GM18526 (cell line): Measurements from ENCODE around the gene NAE1.

Source experiments
- POLR2A ChIP-seq: IDR thresholded peaks from 3 replicates; pipeline ENCODE4 v1.6.1; 2011; ENCODE audit not compliant: insufficient read length; ENCODE audit errors: extremely low read depth

The NAE1 gene

DNA sequence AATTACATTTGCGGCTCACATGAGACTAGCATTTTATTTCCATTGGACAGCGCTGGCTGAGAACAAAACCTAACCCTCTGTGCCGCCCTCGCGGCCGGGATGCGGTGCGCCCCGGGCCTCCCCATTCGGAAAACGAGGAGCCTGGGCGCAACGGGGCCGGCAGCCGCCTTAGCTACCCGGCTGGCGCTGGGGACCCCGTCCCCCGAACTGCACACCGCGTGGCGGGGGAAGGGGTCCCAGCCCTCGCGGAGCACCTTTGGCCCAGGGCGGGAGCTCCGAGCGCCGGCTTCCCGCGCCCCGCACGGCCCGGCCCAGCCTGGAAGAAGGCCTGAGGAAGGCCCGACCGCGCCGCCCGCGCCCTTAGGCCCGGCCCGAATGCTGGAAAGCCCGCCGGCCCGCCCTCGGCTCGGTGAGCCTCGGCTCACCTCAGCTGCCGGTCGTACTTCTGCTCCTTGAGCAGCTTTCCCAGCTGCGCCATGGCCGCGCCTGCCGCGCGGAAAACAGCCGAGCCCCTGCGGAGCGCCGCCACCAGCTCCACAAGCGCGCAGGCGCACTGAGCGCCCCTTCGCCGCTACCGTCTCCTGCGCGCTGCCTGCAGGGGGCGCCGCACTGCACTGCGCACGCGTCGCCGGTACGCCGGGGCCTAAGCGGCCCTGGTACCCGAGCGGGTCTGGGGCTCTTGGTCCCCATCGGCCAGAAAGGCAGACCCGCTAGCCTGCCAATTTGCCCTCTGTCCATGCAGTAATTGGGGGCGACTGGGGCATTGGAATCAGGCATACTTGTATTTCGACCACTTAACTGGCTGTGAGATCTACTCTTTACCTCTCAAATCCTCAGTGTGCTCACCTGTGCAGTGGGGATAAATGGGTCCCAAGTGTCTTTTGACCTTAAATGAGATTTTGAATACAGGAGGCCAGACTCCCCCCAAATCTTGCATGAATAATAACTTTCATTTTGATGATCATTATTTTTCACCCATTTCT, at the start of gene NAE1:
Gene NAE1 (minus strand): TSS at position 555 of the 983 bp plus-strand sequence. CDS start 77 bp downstream, at position 478.
- TF ChIP-seq POLR2A = peak; percentile 87

DNA sequence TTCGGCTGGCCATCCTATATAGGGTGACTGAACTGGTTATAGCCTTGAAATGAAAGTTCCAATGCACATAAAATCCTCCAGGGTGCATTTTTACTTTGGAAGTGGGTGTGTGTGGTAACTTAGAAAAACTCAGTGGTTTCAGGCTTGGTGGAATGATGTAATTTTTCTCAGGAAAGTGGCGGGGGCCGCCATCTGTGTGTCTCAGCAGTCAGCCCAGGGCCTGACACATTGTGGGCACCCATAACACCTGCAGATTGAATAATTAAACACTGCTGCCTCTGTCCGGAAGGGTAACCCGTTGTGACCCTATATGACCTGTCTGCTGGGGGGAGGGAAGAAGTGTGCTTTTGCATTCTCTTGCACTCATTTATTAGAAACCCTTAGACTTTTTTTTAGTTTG, 47.3 kb upstream of the NAE1 start:
- no peak for TF ChIP-seq POLR2A

DNA sequence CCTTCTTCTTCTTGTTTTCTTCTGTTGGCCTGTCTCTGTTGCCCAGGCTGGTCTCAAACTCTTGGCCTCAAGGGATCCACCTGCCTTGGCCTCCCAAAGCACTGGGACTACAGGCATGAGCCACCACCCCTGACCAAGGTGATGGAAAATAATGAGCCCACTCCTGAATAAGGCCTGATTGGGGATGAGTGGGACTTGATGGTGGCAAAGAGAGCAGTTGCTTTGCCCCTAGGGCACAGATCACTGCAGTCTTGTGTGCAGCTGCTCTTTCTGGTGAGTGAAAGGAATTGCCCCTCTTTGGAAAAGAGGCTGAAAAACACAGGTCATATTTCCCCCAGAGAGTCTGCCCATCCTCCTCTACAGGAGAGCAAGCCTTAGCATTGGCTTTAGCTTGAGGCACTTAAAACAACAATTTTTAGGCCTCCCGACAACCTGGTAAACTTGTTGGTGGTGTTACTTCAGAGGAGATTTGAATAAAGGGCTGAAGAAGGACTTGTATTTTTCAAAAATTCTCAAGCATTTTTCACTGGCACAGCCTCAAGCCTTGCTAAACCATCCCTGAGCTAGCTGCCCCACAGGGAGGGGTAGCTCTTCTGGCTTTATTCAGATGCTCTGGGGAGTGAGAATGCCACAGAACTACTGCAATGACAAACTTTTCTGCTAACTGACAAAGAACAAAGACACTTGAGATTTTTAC, 43.5 kb upstream of the NAE1 start:
- no peak for TF ChIP-seq POLR2A

DNA sequence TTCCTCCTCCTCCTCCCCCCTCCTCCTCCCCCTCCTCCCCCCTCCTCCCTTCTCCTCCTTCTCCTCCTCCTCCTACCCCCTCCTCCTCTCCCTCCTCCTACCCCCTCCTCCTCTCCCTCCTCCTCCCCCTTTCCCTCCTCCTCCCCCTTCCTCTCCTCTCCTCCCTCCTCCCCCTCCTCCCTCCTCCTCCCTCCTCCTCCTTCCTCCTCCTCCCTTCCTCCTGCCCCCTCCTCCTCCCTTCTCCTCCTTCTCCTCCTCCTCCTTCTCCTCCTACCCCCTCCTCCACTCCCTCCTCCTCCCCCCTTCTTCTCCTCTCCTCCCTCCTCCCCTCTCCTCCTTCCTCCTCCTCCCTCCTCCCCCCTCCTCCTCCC, 42.9 kb upstream of the NAE1 start:
- no peak for TF ChIP-seq POLR2A

DNA sequence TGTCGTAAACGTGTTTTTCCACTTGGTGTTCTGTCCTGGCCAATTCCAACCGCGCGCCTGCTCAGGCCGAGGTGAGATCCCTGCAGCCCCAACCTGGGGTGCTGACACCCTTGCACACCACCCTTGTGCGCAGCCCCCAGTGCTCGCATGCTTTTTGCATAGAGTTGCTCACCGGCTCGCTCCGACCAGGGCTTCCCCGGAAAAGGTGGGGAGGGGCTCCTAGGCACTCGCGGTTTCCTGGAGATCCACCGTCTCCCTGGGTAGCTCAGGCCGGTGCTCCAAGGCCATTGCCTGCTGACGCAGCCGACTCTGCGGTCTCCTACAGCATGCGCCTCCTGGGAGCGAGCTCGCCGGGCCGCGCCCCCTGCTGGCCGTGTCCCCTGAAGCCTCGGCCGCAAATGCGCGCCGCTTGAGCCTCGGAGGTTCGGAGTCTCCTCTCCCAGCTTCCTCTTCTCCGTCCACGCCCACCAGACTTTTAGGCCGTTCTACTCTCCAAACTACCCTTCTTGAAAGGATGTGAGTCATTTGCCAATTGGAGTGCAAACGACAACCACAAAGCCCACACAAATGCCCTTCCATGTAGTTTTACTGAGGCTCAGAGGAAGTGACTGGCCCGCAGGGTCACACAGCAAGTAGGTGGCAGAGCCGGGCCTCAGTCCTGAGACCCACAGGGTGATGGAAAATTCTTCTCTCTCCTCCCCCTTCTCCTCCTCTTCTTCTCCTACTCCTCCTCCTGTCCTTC, 42.3 kb upstream of the NAE1 start:
- no peak for TF ChIP-seq POLR2A

DNA sequence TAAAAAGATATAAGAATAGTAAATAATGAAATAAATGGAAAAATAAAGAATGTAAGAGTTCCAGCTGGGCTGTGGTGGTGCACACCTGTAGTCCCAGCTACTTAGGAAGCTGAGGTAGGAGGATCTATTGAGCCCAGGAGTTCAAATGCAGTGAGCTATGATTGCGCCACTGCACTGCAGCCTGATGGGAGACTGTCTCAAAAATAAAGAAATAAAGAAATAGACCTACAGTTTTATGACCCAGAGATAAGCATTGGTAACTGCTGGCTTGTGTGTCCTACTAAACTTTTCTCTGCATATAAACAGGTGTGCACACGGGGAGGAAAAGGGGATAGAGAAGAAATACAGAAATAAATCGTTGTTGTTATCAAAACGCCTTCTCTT, 41.8 kb upstream of the NAE1 start:
- no peak for TF ChIP-seq POLR2A

DNA sequence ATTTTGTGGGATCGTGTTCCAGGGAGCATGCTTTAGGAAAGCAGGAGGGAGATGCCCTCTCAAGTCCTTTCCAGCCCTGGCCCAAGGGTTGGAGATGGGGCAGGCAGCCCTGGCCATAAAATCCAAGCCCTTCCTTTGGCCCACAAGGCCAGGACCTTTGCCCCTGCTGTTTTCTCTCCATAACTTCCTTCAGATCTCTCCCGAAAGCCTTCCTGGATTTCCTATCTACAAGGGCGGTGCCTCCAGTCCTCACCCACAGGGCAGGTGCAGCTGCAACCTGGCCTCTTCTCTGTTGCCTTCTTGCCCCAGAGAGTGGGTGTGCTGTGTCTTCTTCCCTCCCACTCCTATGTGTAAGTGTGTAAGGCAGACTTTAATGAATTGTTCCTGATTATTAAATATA, 41.1 kb upstream of the NAE1 start:
- no peak for TF ChIP-seq POLR2A

DNA sequence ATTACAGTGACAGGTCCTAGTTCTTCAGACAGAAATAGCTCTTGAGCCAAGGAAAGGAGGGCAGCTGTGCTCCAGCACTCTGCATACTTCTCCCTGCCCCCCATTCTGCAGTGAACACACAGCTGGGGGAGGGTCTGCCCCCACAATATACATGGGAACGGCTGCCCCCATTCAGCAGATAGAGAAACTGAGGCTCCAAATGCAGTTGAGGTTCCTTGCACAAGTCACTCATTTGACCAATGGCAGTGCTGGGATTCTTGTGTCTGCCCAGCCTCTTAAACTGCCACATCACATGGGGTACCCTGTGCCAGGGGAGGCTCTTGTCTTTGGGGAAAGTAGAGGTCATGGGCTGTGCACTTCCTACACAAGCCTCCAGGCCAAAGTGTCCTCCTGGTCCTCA, 38.6 kb upstream of the NAE1 start:
- no peak for TF ChIP-seq POLR2A

DNA sequence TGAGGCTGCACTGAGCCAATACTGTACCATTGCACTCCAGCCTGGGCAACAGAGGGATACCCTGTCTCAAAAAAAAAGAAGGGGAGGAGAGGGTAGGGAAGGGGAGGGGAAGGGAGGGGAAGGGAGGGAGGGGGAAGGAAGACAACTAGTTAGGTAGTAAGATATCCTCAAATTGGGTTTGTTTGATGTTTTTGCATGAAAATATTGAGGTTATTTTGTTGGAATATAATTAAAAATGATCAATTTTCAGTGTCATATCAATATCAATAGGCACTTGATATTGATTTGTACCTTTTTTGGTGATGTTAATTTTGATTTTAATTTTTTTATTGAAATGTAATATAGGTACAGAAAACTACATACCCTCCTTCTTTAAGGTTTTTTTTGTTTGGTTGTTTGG, 32.9 kb upstream of the NAE1 start:
- no peak for TF ChIP-seq POLR2A

DNA sequence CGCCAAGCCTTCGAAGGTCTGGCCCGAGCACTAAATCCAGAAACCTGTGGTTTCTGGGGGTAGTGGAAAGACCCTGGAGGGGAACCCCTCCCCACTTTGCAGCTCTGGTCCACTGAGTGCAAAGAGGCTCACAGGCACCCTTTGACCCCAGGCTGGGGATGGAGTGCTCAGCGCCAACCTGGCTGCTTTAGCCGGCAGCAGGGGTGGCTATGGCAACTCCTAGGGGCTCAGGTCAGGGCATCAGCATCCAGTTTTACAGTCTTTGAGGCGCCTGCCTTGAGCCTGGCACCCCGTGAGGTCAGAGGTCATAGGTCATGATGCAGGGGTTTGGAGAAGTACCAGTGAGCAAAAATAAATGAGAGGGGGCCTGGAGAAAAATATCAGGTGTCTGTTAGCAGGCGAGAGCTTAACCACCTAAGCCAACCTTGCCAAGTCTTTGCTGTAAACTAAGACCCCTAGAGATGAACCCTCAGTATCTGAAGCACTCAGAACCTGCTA, 31.3 kb upstream of the NAE1 start:
- no peak for TF ChIP-seq POLR2A

DNA sequence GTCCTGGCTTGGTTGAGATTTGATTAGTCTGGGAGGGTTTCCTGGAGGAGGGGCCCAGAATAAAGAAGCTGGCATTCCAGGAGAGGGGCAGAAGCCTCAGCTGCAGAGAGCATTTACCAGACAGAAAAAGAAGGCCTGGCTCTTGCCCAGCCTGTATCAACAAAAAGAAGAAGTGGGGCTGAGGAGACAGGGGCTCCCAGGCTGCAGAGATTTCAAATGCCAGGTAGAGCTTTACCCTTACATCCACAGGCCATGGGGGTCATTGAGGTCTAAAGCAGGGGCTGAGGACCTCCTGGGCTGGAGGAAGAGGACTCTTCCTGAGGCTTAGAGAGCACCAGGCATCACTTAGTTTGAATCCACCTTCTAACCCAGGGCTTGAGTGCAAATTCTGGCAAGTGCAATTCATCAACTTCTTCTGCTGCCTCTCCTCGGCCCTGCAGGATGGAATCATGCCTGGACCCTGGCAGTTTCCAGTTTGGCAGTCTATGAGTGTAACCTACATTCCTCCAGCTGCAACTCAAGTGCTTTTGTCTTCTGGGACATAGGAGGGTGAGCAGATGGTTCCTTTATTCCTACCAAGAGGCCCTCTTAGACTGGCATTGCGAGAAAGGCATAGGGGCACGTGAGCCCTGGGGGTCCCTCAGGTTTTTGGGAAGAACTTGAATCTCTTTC, 28.8 kb upstream of the NAE1 start:
- TF ChIP-seq POLR2A = no peak

DNA sequence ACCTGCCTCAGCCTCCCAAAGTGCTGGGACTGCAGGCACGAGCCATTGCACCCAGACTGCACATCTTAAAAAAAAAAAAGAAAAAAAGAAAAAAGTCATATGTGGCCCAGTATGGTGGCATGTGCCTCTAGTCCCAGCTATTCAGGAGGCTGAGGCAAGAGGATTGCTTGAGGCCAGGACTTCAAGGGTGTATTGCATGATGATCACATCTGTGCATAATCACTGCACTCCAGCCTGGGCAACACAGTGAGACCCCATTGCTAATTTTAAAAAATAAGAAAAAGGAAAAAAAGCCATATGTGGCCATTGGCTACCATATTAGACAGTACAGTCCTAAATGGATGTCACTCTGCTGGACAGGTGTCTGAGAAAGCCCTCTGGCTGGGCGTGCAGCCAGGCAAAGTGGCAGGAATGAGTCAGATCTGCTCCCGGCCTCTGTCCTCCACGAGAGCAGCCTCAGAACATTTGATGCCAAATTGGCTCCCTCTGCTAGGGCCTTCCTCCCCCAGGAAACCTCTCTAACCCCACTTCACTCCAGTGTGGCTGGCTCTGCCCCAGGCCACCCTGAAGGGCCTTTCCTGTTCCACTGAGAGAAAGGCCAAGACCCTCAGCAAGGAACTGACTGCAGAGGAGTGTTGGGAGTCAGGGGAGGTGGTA, 28.1 kb upstream of the NAE1 start:
- TF ChIP-seq POLR2A = no peak

DNA sequence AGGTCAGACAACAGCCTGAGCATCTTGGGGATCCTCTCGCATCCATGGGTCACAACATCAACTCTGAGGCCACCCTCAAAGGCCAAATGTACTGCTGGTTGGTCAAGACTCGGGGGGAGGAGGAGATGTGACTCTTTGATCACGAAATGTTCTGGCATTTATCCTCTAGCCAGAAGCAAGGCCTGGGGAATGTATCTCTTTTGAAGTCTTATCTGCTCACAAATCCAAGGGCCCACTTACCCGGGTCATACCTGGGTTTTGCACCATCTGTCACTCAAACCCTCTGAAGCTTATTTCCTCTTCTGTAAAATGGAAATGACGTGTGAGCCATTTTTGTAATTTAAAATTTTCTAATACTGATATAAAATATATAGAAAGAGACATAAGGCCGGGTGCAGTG, 26.7 kb upstream of the NAE1 start:
- TF ChIP-seq POLR2A = no peak

DNA sequence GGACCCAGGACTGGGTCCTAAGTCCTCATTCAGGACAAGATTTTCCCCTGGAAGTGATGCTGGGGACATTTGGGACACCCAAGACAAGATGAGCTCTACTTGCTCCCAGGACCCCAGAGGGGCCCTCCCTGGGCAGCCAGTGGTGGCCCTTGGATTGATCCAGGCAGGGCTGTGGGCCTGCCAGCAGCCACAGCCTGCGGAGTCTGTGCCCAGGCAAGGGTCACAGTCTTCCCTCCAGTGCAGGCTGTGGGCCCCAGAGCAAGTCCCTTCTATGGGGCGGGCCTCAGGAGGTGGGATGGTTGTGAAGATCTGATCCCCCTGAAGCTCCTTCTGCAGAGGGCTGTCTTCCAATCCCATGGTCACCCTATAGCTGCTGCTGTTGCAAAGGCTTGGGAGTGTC, 26.0 kb upstream of the NAE1 start:
- no peak for TF ChIP-seq POLR2A
